B cell (primary cell): ENCODE results near the gene SLC2A6.

Experiments used
- EZH2 ChIP-seq: IDR thresholded peaks from 2 replicates; pipeline ENCODE4 v1.6.1; 2012; ENCODE audit warnings: borderline replicate concordance, low read depth, mild to moderate bottlenecking, moderate library complexity, low read length; ENCODE audit not compliant: insufficient read depth, poor library complexity, severe bottlenecking
- TF ChIP-seq, protein P1 (sequence below): fragments of 200-600 bp; IDR thresholded peaks from one replicate; pipeline ENCODE4 v1.8.0; 2022; ENCODE audit warnings: antibody characterized with exemption, mild to moderate bottlenecking

DNA sequence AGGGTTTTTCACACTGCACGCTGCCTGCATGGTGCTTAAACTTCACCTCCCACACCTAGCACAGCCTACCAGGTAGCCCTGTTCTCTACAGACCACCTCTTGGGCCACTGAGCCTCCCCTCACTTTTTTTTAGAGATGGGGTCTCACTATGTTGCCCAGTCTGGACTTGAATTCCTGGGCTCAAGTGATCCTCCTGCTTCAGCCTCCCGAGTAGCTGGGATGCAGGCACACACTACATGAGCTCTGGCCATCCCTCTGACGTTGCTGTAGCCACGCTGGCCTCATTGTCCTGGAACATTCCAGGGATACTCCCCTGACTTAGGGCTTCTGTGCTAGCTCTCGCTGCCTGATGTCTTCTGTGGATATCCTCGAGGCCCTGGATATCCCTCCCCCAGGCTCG lies 26.3 kb downstream of the SLC2A6 start:
- TF ChIP-seq, protein P1, sequence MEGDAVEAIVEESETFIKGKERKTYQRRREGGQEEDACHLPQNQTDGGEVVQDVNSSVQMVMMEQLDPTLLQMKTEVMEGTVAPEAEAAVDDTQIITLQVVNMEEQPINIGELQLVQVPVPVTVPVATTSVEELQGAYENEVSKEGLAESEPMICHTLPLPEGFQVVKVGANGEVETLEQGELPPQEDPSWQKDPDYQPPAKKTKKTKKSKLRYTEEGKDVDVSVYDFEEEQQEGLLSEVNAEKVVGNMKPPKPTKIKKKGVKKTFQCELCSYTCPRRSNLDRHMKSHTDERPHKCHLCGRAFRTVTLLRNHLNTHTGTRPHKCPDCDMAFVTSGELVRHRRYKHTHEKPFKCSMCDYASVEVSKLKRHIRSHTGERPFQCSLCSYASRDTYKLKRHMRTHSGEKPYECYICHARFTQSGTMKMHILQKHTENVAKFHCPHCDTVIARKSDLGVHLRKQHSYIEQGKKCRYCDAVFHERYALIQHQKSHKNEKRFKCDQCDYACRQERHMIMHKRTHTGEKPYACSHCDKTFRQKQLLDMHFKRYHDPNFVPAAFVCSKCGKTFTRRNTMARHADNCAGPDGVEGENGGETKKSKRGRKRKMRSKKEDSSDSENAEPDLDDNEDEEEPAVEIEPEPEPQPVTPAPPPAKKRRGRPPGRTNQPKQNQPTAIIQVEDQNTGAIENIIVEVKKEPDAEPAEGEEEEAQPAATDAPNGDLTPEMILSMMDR, result no peak
- TF ChIP-seq EZH2, result no peak
